GM23338 (cell line): ENCODE results near the gene CLIC3. TPM values are rescaled to one million over a fixed set of nuclear protein-coding genes. Genes with fewer than 3 reads are reported as not detected.

Source experiments
- ATAC-seq: fragments of 200-7000 bp; cut with Tn5 transposase; 3 replicates; pipeline ENCODE4 v1.9.1; 2020
- DNase-seq: peaks from one replicate; pipeline ENCODE4 v3.0.0-alpha.2; 2015; ENCODE audit warnings: low spot score
- H2AFZ ChIP-seq: fragments of 200-600 bp; sonication (generic); 2 replicates; pipeline ENCODE4 v1.8.0; 2016; ENCODE audit warnings: antibody characterized with exemption, mild to moderate bottlenecking, moderate library complexity
- H3F3A ChIP-seq: fragments of 200-600 bp; sonication (generic); replicated peaks from 2 replicates; pipeline ENCODE4 v1.8.0; 2017; ENCODE audit warnings: antibody characterized with exemption, mixed run types, low read depth
- H3K27ac ChIP-seq: fragments of 200-600 bp; sonication (generic); 2 replicates; pipeline ENCODE4 v1.6.1; 2016; ENCODE audit warnings: low read depth
- H3K27me3 ChIP-seq: fragments of 200-600 bp; sonication (generic); 2 replicates; pipeline ENCODE4 v1.8.0; 2016; ENCODE audit warnings: mild to moderate bottlenecking, mixed run types, moderate library complexity; ENCODE audit not compliant: insufficient read depth
- H3K36me3 ChIP-seq: fragments of 200-600 bp; sonication (generic); 2 replicates; pipeline ENCODE4 v1.8.0; 2016; ENCODE audit warnings: mild to moderate bottlenecking; ENCODE audit not compliant: insufficient read depth
- H3K4me1 ChIP-seq: fragments of 200-600 bp; sonication (generic); 2 replicates; pipeline ENCODE4 v1.8.0; 2016; ENCODE audit warnings: mild to moderate bottlenecking, moderate library complexity; ENCODE audit not compliant: insufficient read depth
- H3K4me2 ChIP-seq: fragments of 200-600 bp; sonication (generic); 2 replicates; pipeline ENCODE4 v1.7.1; 2017; ENCODE audit warnings: mixed run types
- H3K4me3 ChIP-seq: fragments of 200-600 bp; sonication (generic); 2 replicates; pipeline ENCODE4 v1.6.1; 2016; ENCODE audit warnings: mixed run types
- H3K79me2 ChIP-seq: fragments of 200-600 bp; sonication (generic); replicated peaks from 2 replicates; pipeline ENCODE4 v1.8.0; 2017; ENCODE audit warnings: mild to moderate bottlenecking; ENCODE audit not compliant: insufficient read depth
- H3K9me2 ChIP-seq: fragments of 200-600 bp; sonication (generic); 2 replicates; pipeline ENCODE4 v1.8.0; 2017; ENCODE audit not compliant: insufficient read depth
- H4K20me1 ChIP-seq: fragments of 200-600 bp; sonication (generic); replicated peaks from 2 replicates; pipeline ENCODE4 v1.8.0; 2017; ENCODE audit warnings: mild to moderate bottlenecking; ENCODE audit not compliant: insufficient read depth
- H3K27ac Mint-ChIP-seq: 2 replicates; pipeline ENCODE4 v1.8.0; 2020; ENCODE audit warnings: inconsistent platforms, mild to moderate bottlenecking, moderate library complexity, mixed read lengths
- H3K27me3 Mint-ChIP-seq: 3 replicates; pipeline ENCODE4 v1.8.0; 2022; ENCODE audit warnings: low read depth, mild to moderate bottlenecking, moderate library complexity, mixed read lengths, inconsistent platforms; ENCODE audit not compliant: insufficient read depth, poor library complexity
- H3K36me3 Mint-ChIP-seq: 3 replicates; pipeline ENCODE4 v1.8.0; 2021; ENCODE audit warnings: low read depth, mild to moderate bottlenecking, inconsistent platforms, moderate library complexity, mixed read lengths
- H3K4me1 Mint-ChIP-seq: 3 replicates; pipeline ENCODE4 v1.8.0; 2020; ENCODE audit warnings: mild to moderate bottlenecking, inconsistent platforms, mixed read lengths
- H3K4me3 Mint-ChIP-seq: 3 replicates; pipeline ENCODE4 v1.8.0; 2021; ENCODE audit warnings: moderate library complexity, mild to moderate bottlenecking, inconsistent platforms, mixed read lengths
- H3K9me3 Mint-ChIP-seq: 3 replicates; pipeline ENCODE4 v1.8.0; 2020; ENCODE audit warnings: moderate library complexity, mild to moderate bottlenecking, inconsistent platforms, mixed read lengths
- ETS1 ChIP-seq: IDR thresholded peaks from 2 replicates; pipeline ENCODE4 v1.6.1; 2016; ENCODE audit warnings: antibody characterized with exemption
- NANOG ChIP-seq: IDR thresholded peaks from 2 replicates; pipeline ENCODE4 v1.6.1; 2016; ENCODE audit warnings: antibody characterized with exemption, borderline replicate concordance
- REST ChIP-seq: IDR thresholded peaks from one replicate; pipeline ENCODE4 v1.6.1; 2018; ENCODE audit warnings: antibody characterized with exemption; ENCODE audit not compliant: unreplicated experiment
- STAT1 ChIP-seq: IDR thresholded peaks from one replicate; pipeline ENCODE4 v1.6.1; 2016; ENCODE audit warnings: antibody characterized with exemption; ENCODE audit not compliant: unreplicated experiment
- ZNF114 ChIP-seq: fragments of 250-450 bp; sonication (Bioruptor Pico); IDR thresholded peaks from 2 replicates; pipeline ENCODE4 v1.5.0; 2020; ENCODE audit warnings: mild to moderate bottlenecking, moderate library complexity
- polyA plus RNA-seq: library from polyadenylated mRNA; unstranded; fragments of >200 nt; fragmentation: Nextera tagmentation; extraction: Ambion mirVana; gene quantifications from 2 replicates; pipeline ENCODE4 v1.2.1, GENCODE V29; 2016
- total RNA-seq: library from RNA; depleted of rRNA; stranded (reverse); fragments of >200 nt; shearing (Covaris generic); gene quantifications from 2 replicates; pipeline ENCODE4 v1.2.3, GENCODE V29; 2014
- TF ChIP-seq, protein P1 (sequence below): fragments of 250-450 bp; sonication (Bioruptor Pico); IDR thresholded peaks from 2 replicates; pipeline ENCODE4 v1.5.0; 2020; ENCODE audit warnings: mild to moderate bottlenecking, moderate library complexity

CLIC3 gene
- total and polyA plus RNA-seq, 2 experiments from 2014 or later: 0.53 to 0.56 TPM

DNA sequence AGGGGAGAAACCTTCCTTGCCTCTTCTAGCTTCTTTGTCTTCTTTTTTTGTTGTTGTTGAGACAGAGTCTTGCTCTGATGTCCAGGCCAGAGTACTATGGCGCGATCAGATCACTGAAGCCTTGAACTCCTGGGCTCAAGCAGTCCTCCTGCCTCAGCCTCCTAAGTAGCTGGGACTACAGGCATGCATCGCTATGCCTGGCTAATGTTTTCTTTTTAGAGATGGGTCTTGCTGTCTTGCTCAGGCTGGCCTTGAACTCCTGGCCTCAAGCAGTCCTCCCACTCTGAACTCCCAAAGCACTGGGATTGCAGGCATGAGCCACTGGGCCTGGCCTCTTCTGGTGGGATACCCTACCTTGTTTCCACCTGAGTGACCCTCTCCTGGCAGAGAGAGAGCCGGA is 7.5 kb downstream of the CLIC3 start:
- Mint-ChIP-seq H3K9me3 (peaks cover 10% of the 10 kb centered on the region), H3K4me1 (no peaks in the 10 kb centered on the region; the same call in 2 of the 3 replicates), H3K27me3 (peaks cover 39% of the 10 kb centered on the region), H3K4me3 (no peak overlapping the region), H3K36me3 (no peaks in the 10 kb centered on the region; the same call in 2 of the 3 replicates), H3K27ac (no peak overlapping the region)
- Histone ChIP-seq H2AFZ (no peak overlapping the region), H3K4me1 (peaks cover 3% of the 10 kb centered on the region; the same call in 1 of the 2 replicates), H3K4me3 (no peak overlapping the region), H3K9me2 (no peaks in the 10 kb centered on the region), H3K27me3 (peaks cover 56% of the 10 kb centered on the region), H3K27ac (no peak overlapping the region), H3K36me3 (no peaks in the 10 kb centered on the region), H3K4me2 (no peak overlapping the region), H4K20me1 (no peaks in the 10 kb centered on the region), H3K79me2 (no peaks in the 10 kb centered on the region), H3F3A (no peaks in the 10 kb centered on the region)
- DNase-seq (no peak), ATAC-seq (no peak)
- no peak for TF ChIP-seq ETS1
- TF ChIP-seq, protein P1, sequence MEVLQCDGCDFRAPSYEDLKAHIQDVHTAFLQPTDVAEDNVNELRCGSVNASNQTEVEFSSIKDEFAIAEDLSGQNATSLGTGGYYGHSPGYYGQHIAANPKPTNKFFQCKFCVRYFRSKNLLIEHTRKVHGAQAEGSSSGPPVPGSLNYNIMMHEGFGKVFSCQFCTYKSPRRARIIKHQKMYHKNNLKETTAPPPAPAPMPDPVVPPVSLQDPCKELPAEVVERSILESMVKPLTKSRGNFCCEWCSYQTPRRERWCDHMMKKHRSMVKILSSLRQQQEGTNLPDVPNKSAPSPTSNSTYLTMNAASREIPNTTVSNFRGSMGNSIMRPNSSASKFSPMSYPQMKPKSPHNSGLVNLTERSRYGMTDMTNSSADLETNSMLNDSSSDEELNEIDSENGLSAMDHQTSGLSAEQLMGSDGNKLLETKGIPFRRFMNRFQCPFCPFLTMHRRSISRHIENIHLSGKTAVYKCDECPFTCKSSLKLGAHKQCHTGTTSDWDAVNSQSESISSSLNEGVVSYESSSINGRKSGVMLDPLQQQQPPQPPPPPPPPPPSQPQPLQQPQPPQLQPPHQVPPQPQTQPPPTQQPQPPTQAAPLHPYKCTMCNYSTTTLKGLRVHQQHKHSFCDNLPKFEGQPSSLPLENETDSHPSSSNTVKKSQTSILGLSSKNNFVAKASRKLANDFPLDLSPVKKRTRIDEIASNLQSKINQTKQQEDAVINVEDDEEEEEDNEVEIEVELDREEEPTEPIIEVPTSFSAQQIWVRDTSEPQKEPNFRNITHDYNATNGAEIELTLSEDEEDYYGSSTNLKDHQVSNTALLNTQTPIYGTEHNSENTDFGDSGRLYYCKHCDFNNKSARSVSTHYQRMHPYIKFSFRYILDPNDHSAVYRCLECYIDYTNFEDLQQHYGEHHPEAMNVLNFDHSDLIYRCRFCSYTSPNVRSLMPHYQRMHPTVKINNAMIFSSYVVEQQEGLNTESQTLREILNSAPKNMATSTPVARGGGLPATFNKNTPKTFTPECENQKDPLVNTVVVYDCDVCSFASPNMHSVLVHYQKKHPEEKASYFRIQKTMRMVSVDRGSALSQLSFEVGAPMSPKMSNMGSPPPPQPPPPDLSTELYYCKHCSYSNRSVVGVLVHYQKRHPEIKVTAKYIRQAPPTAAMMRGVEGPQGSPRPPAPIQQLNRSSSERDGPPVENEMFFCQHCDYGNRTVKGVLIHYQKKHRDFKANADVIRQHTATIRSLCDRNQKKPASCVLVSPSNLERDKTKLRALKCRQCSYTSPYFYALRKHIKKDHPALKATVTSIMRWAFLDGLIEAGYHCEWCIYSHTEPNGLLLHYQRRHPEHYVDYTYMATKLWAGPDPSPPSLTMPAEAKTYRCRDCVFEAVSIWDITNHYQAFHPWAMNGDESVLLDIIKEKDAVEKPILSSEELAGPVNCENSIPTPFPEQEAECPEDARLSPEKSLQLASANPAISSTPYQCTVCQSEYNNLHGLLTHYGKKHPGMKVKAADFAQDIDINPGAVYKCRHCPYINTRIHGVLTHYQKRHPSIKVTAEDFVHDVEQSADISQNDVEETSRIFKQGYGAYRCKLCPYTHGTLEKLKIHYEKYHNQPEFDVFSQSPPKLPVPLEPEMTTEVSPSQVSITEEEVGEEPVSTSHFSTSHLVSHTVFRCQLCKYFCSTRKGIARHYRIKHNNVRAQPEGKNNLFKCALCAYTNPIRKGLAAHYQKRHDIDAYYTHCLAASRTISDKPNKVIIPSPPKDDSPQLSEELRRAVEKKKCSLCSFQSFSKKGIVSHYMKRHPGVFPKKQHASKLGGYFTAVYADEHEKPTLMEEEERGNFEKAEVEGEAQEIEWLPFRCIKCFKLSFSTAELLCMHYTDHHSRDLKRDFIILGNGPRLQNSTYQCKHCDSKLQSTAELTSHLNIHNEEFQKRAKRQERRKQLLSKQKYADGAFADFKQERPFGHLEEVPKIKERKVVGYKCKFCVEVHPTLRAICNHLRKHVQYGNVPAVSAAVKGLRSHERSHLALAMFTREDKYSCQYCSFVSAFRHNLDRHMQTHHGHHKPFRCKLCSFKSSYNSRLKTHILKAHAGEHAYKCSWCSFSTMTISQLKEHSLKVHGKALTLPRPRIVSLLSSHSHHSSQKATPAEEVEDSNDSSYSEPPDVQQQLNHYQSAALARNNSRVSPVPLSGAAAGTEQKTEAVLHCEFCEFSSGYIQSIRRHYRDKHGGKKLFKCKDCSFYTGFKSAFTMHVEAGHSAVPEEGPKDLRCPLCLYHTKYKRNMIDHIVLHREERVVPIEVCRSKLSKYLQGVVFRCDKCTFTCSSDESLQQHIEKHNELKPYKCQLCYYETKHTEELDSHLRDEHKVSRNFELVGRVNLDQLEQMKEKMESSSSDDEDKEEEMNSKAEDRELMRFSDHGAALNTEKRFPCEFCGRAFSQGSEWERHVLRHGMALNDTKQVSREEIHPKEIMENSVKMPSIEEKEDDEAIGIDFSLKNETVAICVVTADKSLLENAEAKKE (CRISPR knock-in tag): no peak
- TF ChIP-seq REST: no peak
- TF ChIP-seq STAT1: no peak
- no peak for TF ChIP-seq ZNF114 (CRISPR knock-in tag)
- no peak for TF ChIP-seq NANOG
